Aorta (tissue), 5 donors: Measurements from ENCODE around the gene KCNJ10. TPM values are rescaled to one million over a fixed set of nuclear protein-coding genes. Genes with fewer than 3 reads are reported as not detected.
A peak's percentile ranks its signal among the peaks of the same experiment; 100 is the strongest.
"Not testable (repeated sequence)": the region's sequence is repeated elsewhere in the genome, so short reads cannot be mapped to it uniquely, and the experiment has no call there.

Experiments used
- ATAC-seq: fragments of 200-7000 bp; cut with Tn5 transposase; one replicate; pipeline ENCODE4 v1.9.1; 2022; ENCODE audit warnings: moderate library complexity; ENCODE audit not compliant: low FRiP score
- DNase-seq, 2 donors: peaks; one replicate each; pipeline ENCODE4 v3.0.0-alpha.2; 2020
- H3K27ac ChIP-seq, 2 donors: one replicate each; pipeline ENCODE4 v1.5.1; 2013; ENCODE audit warnings: low read length in 2 of 2, mild to moderate bottlenecking in 2 of 2, moderate library complexity in 2 of 2, control low read depth in 1 of 2, inconsistent platforms in 1 of 2, low read depth in 1 of 2
- H3K27me3 ChIP-seq, 2 donors: one replicate each; pipeline ENCODE4 v1.6.1; 2013; ENCODE audit warnings: control low read depth in 1 of 2, low read length in 1 of 2, mild to moderate bottlenecking in 1 of 2, moderate library complexity in 1 of 2; ENCODE audit not compliant: insufficient read depth in 2 of 2, control insufficient read depth in 1 of 2
- H3K36me3 ChIP-seq, 2 donors: one replicate each; pipeline ENCODE4 v1.6.1; 2013; ENCODE audit warnings: control low read depth in 1 of 2, low read length in 1 of 2, mild to moderate bottlenecking in 1 of 2; ENCODE audit not compliant: insufficient read depth in 2 of 2, control insufficient read depth in 1 of 2
- H3K4me1 ChIP-seq, 2 donors: one replicate each; pipeline ENCODE4 v1.6.1; 2013; ENCODE audit warnings: low read length in 2 of 2, control low read depth in 1 of 2, mild to moderate bottlenecking in 1 of 2, moderate library complexity in 1 of 2; ENCODE audit not compliant: insufficient read depth in 2 of 2, control insufficient read depth in 1 of 2
- H3K4me3 ChIP-seq, 2 donors: one replicate each; pipeline ENCODE4 v1.5.1; 2013; ENCODE audit warnings: low read length in 2 of 2, control low read depth in 1 of 2, mild to moderate bottlenecking in 1 of 2
- H3K9me3 ChIP-seq: one replicate; pipeline ENCODE4 v1.6.1; 2013; ENCODE audit warnings: mild to moderate bottlenecking, low read length; ENCODE audit not compliant: control insufficient read depth
- WGBS, 2 donors: extraction: QIAGEN DNeasy Blood & Tissue Kit; methylation state at CpG; one replicate each; pipeline ENCODE4 v1.1.7; 2013; 5-methylcytosine and 5-hydroxymethylcytosine counted together
- intact Hi-C, 2 donors: fragments of 100-400 bp; cut with DNase I; formaldehyde crosslinking; loops; one replicate each; pipeline versions ENCODE4 v1.14.2 to v1.15.0; 2022
- polyA plus RNA-seq, 2 donors: library from polyadenylated mRNA; stranded (reverse); fragments of 200-250 nt; gene quantifications; one replicate each; pipeline ENCODE4 v1.2.3, GENCODE V29; 2013
- total RNA-seq, 2 donors: library from RNA; stranded (reverse); fragmentation: NEBNext Ultra II Directional; extraction: Animal tissue kit (Norgen Biotek cat#: 25700); gene quantifications; one replicate each; pipeline ENCODE4 v1.2.1, GENCODE V29; 2021
- donor health status: healthy with polysubstance abuse.
- donor health status: Bipolar disorder and iron deficiency.
- donor health status: DM: no; HTN: no; CAD: no.
- donor health status: DM: no; HTN: no; CAD: no.
- donor health status: DM: yes; HTN: yes; CAD: no.

KCNJ10 gene
- total and polyA plus RNA-seq, 4 donors, result 0.10 to 0.63 (median 0.24) TPM; not detected in 1

DNA sequence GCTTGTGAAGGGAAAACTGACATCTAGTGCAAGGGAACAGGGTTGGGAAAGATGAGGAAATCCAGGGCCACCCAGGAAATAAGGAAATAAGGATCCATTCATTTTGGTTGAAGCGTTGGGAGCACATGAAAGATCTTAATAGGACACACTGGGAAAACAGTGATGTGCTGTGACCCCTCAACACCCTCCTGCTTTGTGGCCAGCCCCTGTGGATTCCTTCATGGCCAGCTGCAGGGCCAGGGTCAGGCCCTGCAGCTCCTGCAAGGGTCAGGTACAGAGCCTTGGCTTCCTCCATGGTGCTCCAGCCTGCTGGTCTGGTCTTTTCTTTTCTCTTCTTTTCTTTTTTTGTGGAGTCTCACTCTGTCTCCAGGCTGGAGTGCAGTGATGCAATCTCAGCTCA is 19.3 kb downstream of the KCNJ10 start:
- no peaks in the 10 kb centered on the region for H3K9me3 ChIP-seq
- H3K4me3 ChIP-seq, result no peak overlapping the region
- no peaks in the 10 kb centered on the region for H3K36me3 ChIP-seq
- intact Hi-C loops, result no loop called here
- no peaks in the 10 kb centered on the region for H3K4me1 ChIP-seq
- ATAC-seq (no peak), DNase-seq (no peak)
- no peaks in the 10 kb centered on the region for H3K27me3 ChIP-seq
- H3K27ac ChIP-seq, result no peak overlapping the region
- WGBS, 2 donors, result 86 to 87% methylated on average over 1 of the region's 1 CpG

GRCh38 chr1:160050182-160050581 is 19.8 kb downstream of the KCNJ10 start:
- H3K4me3 ChIP-seq, H3K27me3 ChIP-seq, ATAC-seq, H3K9me3 ChIP-seq, H3K27ac ChIP-seq, H3K36me3 ChIP-seq, H3K4me1 ChIP-seq, intact Hi-C loops, DNase-seq: not testable (repeated sequence)
- WGBS, 2 donors, result 77 to 84% methylated on average over 2 of the region's 2 CpGs

DNA sequence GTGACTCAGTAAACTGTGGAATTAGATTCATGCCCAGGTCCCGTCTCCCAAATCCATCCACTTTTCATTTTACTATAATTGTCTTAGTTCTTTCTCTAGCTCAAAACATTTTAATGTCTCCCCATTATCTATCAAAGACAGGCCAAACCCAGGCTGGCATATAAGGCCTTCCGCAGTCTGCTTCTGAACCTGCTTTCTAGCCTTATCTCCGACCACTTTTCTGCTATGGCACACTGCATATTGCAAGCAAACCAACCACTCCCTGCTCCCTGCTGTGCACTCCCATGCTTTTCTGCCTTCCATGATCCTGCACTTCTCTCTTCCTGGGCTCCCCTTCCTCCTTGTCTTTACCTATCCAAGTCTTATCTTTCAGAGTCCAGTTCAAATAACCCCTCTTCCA is 20.9 kb downstream of the KCNJ10 start:
- intact Hi-C loops, result loop anchor here in 1 of 2 donors (5.0 kb wide), 1 partner anchor 33 kb away; the partner anchor contains the start of gene KCNJ9
- DNase-seq, result no peak
- Histone ChIP-seq H3K36me3 (no peaks in the 10 kb centered on the region), H3K9me3 (no peaks in the 10 kb centered on the region), H3K4me1 (no peaks in the 10 kb centered on the region), H3K4me3 (no peak overlapping the region), H3K27me3 (no peaks in the 10 kb centered on the region), H3K27ac (no peak overlapping the region)
- ATAC-seq, result no peak
- 86 to 87% methylated on average over 3 of the region's 3 CpGs for WGBS, 2 donors

DNA sequence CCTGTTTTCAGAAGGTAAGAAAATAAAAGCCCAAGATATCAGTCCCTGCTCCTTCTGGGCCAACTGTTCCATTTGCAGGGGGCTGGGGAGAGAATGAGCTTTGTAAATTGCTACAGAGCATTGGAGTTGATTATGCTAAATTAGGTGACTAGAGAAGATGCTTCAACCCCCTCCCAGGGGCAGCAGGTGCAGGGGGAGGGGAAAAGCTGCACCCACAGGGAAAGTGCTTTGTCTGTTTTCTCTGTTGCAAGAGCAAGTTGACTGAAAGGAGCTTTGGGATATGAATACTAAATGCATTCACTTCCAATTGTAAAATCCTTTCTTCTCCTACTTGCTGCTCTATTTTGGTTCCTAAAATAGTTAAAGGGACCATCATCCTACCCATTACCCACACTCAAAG is 21.6 kb downstream of the KCNJ10 start:
- ATAC-seq (no peak), DNase-seq (no peak)
- H3K27ac ChIP-seq, result no peak overlapping the region
- no peaks in the 10 kb centered on the region for H3K9me3 ChIP-seq
- no peaks in the 10 kb centered on the region for H3K4me1 ChIP-seq
- H3K36me3 ChIP-seq, result no peaks in the 10 kb centered on the region
- intact Hi-C loops, result loop anchor here in 1 of 2 donors (5.0 kb wide), 1 partner anchor 34 kb away; the partner anchor contains the start of gene KCNJ9
- no peak overlapping the region for H3K4me3 ChIP-seq
- no peaks in the 10 kb centered on the region for H3K27me3 ChIP-seq

GRCh38 chr1:160047111-160047991 is 22.6 kb downstream of the KCNJ10 start:
- intact Hi-C loops, result loop anchor here in 1 of 2 donors (5.0 kb wide), 1 partner anchor 35 kb away; the partner anchor contains the start of gene KCNJ9

DNA sequence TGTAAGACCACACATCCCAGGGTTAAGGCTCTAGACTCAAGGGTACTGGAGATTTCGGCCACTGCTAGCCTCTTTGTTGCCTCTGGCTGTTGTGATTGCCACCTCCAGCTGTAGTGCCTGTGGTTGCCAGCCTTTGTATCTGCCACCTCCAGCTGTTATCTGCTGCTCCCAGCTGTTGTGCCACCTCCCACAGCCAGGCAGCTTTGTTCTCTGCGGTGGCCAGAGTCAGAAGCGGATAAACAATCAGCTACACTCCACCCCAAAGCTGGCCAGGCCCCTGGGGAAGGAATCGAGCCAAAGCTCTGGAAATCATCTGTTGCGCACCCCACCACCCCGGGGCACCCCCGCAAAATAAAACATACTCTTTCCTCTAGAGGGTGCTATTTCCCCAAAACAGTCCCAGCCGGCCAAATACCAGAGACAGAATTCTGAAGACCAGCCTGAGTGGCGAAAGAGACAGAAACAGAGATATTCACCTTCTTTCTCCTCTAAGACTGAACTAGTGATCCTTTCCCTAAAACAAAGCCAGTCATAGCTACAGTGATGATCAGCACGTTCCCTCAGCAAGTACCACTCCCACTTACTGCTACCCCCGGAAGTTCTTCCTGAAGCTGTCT is 23.4 kb downstream of the KCNJ10 start:
- no peak for DNase-seq
- WGBS, 2 donors, result 2% methylated on average over 11 of the region's 11 CpGs
- H3K27ac ChIP-seq, result no peak overlapping the region

More at GRCh38 chr1:160047111-160047991, 22.6 kb downstream of the KCNJ10 start:
- Histone ChIP-seq H3K9me3 (no peaks in the 10 kb centered on the region), H3K27me3 (no peaks in the 10 kb centered on the region), H3K36me3 (no peaks in the 10 kb centered on the region), H3K4me1 (no peaks in the 10 kb centered on the region), H3K4me3 (no peak overlapping the region), H3K27ac (no peak overlapping the region)
- no peak for DNase-seq
- ATAC-seq, result no peak
- 85 to 87% methylated on average over 9 of the region's 9 CpGs for WGBS, 2 donors

GRCh38 chr1:160045653-160046052 is 24.3 kb downstream of the KCNJ10 start:
- no peaks in the 10 kb centered on the region for H3K27me3 ChIP-seq
- H3K27ac ChIP-seq, result no peak overlapping the region
- H3K4me3 ChIP-seq, result no peak overlapping the region
- no peak for ATAC-seq
- intact Hi-C loops, result loop anchor here in 1 of 2 donors (5.0 kb wide), 1 partner anchor 37 kb away; the partner anchor contains the start of gene KCNJ9
- 71 to 79% methylated on average over 2 of the region's 2 CpGs for WGBS, 2 donors
- no peak for DNase-seq
- H3K4me1 ChIP-seq, result no peaks in the 10 kb centered on the region
- no peaks in the 10 kb centered on the region for H3K36me3 ChIP-seq
- H3K9me3 ChIP-seq, result no peaks in the 10 kb centered on the region

More for the DNA sequence above, 23.4 kb downstream of the KCNJ10 start:
- Histone ChIP-seq H3K4me1 (no peaks in the 10 kb centered on the region), H3K27me3 (no peaks in the 10 kb centered on the region), H3K9me3 (no peaks in the 10 kb centered on the region), H3K36me3 (no peaks in the 10 kb centered on the region), H3K4me3 (no peak overlapping the region)
- peak; percentile 79 for ATAC-seq
- intact Hi-C loops, result loop anchor here in 1 of 2 donors (5.0 kb wide), 1 partner anchor 36 kb away; the partner anchor contains the start of gene KCNJ9

DNA sequence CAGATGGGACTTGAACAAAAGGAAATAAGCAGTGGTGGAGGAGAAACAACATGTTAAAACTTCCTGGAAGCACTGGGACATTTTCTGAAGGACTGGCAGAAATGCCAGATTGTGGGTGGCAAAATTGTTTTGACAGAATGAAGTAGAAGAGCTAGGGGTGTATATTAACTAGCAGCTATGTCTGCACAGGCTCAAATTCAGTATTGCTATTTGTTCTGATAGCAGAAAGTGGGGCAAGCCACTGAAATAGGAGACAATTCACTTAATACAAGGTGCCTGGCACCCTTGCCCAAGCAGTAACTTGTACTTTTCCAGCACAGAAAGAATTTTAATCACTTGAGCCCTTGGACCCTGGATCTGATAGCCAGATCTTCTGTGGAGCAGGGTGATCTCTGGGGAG is 26.4 kb downstream of the KCNJ10 start:
- Histone ChIP-seq H3K27me3 (no peaks in the 10 kb centered on the region), H3K9me3 (no peaks in the 10 kb centered on the region), H3K36me3 (no peaks in the 10 kb centered on the region), H3K27ac (no peak overlapping the region), H3K4me1 (no peaks in the 10 kb centered on the region), H3K4me3 (no peak overlapping the region)
- intact Hi-C loops, result no loop called here
- ATAC-seq (no peak), DNase-seq (no peak)
